GM19467 (cell line): ENCODE data around the gene HEATR5A.
"Not testable (repeated sequence)": the region's sequence is repeated elsewhere in the genome, so short reads cannot be mapped to it uniquely, and the experiment has no call there.

Experiments used
- ATAC-seq: cut with Tn5 transposase; IDR thresholded peaks from one replicate; pipeline ENCODE4 v1.9.1; 2021; ENCODE audit warnings: mild to moderate bottlenecking, moderate library complexity; ENCODE audit not compliant: unreplicated experiment

The HEATR5A gene

GRCh38 chr14:31261859-31262731 is 158.3 kb downstream of the HEATR5A start:
- no peak for ATAC-seq

DNA sequence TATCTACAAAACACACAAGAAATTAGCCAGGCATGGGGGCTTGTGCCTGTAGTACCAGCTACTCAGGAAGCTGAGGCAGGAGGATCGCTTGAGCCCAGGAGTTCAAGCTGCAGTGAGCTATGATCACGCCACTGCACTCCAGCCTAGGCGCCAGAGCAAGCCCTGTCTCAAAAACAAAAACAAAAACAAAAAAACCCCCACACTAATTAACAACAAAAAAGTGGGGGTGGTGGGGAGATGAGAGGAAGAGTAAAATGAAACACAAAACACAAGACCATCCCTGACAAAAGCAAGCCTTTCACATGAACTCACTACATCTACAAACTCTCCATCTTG is 158.9 kb downstream of the HEATR5A start:
- no peak for ATAC-seq

DNA sequence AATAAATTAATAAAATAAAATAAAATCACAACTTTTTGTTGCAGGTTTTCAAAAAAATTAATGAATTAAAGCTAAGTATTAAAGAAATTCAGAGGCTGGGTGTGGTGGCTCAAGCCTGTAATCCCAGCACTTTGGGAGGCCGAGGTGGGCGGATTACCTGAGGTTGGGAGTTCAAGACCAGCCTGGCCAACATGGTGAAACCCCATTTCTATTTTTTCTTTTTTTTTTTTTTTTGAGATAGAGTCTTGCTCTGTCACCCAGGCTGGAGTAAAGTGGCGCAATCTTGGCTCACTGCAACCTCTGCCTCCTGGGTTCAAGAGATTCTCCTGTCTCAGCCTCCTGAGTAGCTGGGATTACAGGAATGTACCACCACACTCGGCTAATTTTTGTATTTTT is 161.3 kb downstream of the HEATR5A start:
- ATAC-seq, result not testable (repeated sequence)

DNA sequence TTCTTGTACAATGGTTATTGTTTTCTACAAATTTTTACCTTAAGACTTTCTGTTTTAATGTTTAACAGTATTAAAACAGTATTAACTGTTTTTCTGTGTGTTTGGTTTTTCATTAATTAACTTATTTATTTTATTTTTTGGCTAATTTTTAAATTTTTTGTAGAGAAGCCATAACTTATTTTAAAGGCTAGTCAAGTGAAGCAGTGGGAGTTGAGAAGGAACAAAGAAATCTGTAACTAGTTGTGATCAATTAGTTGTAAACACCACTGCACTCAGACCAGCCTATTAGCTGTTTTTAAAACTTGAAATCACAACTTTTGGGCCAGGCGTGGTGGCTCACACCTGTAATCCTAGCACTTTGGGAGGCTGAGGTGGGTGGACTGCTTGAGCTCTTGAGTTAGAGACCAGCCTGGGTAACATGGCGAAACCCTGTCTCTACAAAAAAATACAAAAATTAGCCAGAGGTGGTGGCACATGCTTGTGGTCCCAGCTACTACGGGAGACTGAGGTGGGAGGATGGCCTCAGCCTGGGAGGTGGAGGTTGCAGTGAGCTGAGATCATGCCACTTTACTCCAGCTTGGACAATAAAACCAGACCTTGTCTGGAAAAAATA is 161.8 kb downstream of the HEATR5A start:
- ATAC-seq, result no peak

DNA sequence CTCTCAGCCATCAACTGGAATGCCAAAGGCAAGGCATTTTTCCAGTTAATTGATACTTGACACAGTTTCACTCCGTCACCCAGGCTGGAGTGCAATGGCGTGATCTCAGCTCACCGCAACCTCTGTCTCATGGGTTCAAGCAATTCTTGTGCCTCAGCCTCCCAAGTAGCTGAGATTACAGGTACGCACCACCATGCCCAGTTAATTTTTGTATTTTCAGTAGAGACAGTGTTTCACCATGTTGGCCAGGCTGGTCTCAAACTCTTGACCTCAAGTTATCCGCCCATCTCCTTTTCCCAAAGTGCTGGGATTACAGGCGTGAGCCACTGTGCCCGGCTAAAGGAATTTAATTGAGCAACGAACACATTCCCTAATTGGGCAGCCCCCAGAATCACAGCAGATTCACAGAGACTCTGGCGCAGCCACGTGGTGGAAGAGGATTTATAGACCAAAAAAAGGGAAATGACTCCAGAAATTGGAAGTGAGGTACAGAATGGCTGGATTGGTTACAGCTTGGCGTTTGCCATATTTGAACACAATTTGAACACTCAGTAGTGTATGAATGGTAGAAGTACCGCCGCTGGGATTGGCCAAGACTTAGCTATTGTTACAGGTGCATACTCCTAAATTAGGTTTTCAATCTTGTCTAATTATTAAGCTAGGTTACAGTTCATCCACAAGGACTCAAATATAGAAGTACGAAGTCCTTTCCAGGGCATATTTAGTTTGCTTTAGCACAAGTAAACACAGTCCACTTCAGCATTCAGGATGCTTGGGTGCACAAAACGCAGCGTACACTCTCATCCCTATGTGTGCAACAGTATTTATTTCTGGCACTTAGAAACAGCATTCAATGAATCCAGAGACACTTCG is 162.6 kb downstream of the HEATR5A start:
- not testable (repeated sequence) for ATAC-seq

DNA sequence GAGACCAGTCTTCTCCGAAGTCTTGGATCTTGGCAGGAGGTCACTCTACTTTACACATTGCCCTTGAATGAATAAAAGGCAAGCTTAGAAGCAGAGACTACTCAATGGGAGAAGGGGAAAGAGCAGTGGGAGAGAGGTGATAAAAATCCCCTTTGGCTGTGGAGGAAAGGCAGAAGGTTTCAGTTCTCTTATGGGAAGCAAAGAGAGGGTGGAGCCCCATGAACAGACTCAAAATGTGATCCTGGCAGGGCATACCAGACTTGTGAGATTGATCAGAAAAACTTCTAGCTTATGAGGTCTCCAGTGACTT is 163.2 kb downstream of the HEATR5A start:
- ATAC-seq, result no peak

GRCh38 chr14:31256534-31257243 is 163.7 kb downstream of the HEATR5A start:
- no peak for ATAC-seq

GRCh38 chr14:31255918-31256317 is 164.4 kb downstream of the HEATR5A start:
- ATAC-seq, result not testable (repeated sequence)

DNA sequence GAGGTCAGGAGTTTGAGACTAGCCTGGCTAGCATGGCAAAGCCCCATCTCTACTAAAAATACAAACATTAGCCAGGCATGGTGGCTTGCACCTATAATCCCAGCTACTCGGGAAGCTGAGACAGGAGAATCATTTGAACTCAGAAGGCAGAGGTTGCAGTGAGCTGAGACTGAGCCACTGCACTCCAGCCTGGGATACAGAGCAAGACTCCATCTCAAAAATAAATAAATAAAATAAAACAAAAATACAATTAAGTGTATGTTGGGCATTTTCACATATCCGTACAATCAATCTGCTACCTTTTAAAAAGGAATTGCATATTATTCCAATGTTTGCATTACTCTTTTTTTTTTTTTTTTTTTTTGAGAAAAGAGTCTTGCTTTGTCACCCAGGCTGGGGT is 165.1 kb downstream of the HEATR5A start:
- no peak for ATAC-seq

GRCh38 chr14:31253746-31254471 is 166.4 kb downstream of the HEATR5A start:
- no peak for ATAC-seq

DNA sequence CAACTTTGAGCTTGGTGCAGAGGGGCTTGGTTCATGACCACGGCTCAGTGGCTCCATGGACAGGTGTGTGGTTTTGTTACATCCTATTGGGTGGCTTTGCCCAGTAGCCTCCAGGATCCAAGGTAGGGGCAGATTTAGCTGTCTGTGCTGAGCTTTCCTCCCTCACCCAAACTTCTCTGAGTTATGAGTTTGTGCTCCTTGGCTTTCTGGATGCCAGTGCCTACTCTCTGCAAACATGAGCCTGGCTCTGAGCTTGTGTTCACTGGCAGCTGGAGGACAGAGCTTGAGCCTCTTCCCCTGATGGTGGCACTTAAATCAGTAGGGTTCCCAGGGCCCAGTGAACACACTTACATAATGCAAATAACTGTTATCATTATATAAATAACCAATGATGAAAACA is 167.5 kb downstream of the HEATR5A start:
- ATAC-seq, result no peak

DNA sequence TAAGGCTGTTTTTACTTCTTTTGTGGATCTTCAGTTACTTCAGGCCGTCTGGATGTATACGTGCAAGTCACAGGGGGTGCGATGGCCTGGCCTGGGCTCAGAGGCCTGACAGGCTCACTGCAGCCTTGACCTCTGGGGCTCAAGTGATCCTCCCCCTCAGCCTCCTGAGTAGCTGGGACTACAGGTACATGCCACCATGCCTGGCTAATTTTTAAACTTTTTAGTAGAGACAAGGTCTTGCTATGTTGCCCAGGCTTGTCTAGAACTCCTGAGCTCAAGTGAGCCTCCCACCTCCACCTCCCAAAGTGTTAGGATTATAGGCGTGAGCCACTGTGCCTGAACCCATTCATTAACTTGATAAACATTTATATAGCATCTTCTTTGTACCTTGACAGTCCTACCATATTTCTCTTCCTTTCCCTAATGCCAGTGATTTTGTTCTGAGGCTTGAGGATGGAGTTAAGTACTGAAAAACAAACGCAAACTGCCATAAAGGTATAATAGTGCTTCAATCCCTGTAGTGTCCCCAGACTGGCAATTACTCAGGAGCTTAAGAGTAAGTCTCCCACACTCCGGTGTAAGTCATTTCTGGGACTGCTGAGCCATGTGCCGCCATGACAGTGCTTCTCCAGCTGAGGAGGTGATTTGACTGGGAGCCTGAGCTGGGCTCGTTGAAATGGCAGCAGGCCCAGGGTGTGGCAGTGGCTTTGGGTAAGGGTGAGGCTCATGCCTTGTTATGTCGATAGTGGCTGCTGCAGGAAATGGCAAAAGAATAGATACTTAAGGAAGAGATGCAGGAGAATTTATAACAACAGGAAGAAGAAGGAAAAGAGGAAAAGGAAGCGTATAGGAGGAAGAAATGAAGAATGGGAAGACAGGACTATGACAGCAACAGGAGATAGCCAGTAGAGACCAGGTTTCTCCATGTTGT is 169.1 kb downstream of the HEATR5A start:
- ATAC-seq, result no peak

- no peak for ATAC-seq
These were observed 175.7 kb downstream of the HEATR5A start for GRCh38 chr14:31244626-31245025.

DNA sequence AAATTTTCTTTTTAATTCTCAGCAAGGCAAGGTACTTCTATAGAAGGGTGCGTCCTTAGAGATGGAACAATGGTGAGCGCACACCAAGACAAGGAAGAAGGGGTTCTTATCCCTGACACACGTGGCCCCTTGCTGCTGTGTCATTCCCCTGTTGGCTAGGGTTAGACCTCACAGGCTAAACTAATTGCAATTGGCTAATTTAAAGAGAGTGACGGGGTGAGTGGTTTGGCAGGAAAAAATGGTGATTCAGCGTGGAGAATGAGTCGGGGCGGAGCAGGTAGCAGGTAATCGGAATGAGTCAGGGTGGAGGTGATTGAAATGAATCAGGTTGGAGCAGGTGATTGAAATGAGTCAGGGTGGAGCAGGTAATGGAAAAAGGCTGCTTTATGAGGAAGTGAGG is 176.5 kb downstream of the HEATR5A start:
- no peak for ATAC-seq

DNA sequence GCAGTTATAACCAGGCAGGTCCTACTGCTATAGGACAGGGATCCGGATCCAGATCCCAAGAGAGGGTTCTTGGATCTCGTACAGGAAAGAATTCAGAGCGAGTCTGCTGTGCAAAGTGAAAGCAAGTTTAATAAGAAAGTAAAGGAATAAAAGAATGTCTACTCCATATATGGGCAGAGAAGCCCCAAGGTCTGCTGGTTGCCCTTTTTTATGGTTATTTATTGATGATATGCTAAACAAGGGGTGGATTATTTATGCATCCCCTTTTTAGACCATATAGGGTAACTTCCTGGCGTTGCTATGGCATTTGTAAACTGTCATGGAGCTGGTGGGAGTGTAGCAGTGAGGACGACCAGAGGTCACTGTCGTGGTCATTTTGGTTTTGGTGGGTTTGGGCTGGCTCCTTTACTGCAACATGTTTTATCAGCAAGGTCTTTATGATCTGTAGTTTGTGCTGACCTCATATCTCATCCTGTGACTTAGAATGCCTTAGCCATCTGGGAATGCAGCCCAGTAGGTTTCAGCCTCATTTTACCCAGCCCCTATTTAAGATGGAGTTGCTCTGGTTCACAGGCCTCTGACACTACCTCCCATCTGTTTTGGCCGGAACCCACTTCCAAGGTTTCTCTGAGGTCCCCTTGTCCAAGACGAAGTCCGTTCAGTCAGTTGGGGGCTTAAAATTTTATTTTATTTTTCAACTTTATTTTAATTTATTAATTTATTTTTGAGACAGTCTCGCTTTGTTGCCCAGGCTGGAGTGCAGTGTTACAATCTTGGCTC is 178.0 kb downstream of the HEATR5A start:
- not testable (repeated sequence) for ATAC-seq
